HG03064 (cell line): Measurements from ENCODE around the gene CCDC83.
"Not testable (repeated sequence)": the region's sequence is repeated elsewhere in the genome, so short reads cannot be mapped to it uniquely, and the experiment has no call there.

Experiments
- ATAC-seq: cut with Tn5 transposase; IDR thresholded peaks from one replicate; pipeline ENCODE4 v1.9.1; 2021; ENCODE audit warnings: low read depth; ENCODE audit not compliant: unreplicated experiment

The CCDC83 gene

DNA sequence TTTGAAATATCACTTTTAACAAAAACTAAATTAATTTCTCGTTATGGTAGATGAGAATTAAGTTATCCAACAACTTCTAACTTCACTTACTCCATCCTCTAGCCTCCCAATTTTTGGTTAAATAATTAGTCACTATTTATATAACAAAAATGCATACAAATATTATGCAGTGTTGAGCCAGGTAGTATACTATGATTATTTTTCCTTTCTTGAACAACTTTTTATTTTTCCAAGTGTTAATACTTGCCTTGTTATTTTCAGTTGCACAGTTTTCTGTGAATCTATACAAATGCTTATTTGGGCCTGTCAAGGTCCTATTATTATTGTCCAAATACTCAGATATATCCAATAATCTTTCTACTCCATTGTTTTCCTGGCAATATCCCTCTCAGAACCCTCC is 19.9 kb upstream of the CCDC83 start:
- ATAC-seq, result no peak

DNA sequence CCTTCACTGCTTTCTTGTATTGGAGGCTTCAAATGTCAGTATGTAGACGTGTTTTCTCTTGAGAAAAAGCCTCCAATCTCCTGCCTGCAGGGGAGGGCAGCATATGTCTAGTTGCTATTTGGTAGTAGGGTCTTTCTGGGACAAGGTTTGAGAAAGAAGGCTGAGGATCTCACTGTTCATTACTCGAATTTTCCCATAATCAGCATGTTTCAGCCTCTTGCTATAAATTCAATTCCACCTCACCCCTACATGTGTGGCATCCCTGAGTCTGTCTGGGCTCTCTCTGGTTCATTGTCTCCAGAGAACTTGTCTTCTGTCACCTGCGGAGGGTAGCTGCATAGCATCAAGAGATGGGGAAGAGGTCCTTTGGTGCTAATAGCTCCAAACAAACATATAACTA is 19.5 kb upstream of the CCDC83 start:
- no peak for ATAC-seq

DNA sequence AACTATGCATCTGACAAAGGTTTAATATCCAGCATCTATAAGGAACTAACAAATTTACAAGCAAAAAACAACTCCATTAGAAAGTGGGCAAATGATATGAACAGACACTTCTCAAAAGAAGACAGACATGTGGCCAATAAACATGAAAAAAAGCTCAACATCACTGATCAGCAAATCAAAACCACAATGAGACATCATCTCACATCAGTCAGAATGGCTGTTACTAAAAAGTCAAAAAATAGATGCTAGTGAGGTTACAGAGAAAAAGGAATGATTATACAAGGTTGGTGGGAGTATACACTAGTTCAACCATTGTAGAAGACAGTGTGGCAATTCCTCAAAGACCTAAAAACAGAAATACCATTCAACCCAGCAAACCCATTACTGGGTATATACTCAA is 14.3 kb upstream of the CCDC83 start:
- not testable (repeated sequence) for ATAC-seq

DNA sequence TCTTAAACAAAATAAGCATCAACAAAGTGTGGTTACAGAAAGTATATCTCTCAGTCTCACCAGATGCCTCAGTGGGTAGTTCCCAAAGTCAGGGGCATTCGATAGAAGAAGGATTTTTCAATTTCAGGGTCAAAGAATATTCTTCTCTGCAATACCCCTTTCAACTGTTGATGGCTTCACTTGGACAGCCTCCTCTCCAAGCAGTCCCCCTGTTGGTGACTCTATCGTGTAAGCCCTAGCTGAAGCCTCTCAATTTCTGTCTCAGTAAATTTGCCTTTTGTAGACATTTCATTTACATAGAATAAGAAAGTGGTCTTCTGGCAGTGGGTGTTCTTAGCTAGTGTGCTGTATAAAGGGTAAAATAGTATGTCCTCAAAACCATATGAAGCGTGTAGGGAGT is 11.3 kb upstream of the CCDC83 start:
- ATAC-seq, result no peak

DNA sequence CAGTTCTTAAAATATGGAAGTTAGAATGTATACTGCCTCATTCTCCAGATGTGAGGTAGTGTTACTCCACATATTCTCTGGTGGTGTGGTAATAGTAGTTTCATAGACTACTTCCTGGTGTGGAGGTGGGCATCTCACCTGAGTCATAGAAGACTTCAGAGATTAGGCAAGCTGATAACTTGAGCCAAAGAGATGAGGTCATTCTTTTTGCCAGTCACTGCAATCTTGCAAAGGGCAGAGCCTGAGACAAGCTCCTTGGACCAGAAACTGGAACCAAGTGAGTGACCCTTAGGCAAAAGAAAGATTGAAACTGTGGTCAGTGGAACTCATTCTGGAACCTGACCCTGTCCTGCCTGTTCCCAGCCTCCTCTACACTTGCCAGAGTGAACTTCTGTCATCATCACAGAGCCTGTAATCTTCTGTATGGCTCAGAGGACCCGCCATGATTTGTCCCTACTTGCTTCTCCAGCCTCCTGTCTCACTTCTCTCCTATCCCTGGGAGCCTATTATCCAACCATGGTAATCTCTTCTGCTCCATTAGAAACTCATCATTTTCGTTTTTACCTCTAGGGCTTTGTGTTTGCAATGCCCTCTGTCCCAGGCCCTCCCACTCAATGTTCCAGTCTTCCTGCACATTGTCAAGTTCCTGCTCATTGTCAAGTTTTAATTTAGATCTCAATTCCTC is 10.6 kb upstream of the CCDC83 start:
- no peak for ATAC-seq

DNA sequence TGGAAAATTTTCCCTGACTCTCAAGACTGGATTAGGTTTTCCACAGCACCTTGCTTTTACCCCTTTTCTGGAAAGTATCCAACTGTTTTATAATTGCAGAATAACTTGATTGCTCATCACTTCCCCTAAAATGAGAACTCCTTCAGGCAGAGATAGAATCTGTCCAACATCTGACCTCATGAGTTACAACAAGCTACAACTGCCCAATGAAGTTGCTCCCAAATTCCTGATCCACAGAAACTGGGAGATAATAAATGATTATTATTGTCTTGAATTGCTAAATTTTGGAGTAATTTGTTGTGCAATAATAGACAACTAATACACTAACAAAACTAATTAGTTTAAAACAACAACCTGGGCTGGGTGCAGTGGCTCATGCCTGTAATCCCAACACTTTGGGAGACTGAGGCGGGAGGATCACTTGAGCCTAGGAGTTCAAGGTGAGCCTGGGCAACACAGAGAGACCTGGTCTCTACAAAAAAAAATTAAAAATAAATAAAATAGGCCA is 10.0 kb upstream of the CCDC83 start:
- ATAC-seq, result no peak

DNA sequence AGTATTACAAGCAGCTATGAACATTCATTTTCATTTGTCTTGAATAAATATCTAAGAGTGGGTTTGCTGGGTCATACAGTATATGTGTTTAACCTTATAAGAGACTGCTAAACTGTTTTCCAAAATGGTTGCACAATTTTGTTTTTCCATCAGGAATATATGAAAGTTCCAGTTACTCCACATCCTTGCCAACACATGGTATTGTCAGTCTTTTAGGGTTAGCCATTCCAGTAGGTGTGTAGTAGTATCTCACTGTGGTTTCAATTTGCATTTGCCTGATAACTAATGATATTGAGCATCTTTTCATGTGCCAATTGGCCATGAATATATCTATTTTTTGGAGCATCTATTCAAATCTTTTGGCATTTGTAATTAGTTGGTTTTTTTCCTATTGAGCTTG is 7.7 kb upstream of the CCDC83 start:
- ATAC-seq, result no peak

DNA sequence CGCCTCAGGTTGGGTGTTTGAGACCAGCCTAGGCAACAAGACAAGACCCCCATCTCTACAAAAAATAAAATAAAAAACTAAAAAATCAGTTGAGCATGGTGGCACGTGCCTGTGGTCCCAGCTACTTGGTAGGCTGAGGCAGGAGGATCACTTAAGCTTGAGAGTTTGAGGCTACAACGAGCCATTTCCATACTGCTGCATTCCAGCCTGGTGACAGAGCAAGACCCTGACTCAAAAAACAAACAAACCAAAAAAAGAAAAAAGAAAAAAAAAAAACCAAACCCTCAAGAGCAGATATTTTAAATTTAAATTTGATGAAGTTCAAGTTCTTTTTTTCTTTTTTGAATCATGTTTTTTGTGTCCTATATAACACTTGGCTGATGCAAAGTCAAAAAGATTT is 7.2 kb upstream of the CCDC83 start:
- no peak for ATAC-seq

DNA sequence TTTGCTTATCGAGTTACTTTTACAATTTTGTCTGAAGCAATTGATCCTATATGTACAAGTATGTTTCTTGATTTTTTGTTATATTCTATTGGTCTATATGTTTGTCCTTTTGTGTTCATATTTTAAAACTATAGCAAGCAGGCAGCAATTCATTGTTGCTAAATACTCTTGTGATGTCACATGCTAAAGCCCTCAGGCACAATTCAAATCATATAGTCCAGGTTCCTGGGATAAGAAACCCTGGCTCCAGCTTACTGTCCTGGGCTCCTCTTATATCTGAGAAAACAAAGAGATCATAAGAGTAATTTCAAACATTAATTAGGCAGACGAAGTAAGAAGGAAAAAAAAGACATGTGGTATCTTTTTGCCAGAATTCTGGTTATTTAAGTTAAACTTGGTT is 6.6 kb upstream of the CCDC83 start:
- no peak for ATAC-seq

DNA sequence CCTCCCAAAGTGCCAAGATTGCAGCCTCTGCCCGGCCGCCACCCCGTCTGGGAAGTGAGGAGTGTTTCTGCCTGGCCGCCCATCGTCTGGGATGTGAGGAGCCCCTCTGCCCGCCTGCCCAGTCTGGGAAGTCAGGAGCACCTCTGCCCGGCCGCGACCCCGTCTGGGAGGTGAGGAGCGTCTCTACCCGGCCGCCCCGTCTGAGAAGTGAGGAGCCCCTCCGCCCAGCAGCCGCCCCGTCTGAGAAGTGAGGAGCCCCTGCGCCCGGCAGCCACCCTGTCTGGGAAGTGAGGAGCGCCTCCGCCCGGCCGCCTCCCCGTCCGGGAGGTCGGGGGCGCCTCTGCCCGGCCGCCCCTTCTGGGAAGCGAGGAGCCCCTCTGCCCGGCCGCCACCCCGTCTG is 2.4 kb upstream of the CCDC83 start:
- not testable (repeated sequence) for ATAC-seq

DNA sequence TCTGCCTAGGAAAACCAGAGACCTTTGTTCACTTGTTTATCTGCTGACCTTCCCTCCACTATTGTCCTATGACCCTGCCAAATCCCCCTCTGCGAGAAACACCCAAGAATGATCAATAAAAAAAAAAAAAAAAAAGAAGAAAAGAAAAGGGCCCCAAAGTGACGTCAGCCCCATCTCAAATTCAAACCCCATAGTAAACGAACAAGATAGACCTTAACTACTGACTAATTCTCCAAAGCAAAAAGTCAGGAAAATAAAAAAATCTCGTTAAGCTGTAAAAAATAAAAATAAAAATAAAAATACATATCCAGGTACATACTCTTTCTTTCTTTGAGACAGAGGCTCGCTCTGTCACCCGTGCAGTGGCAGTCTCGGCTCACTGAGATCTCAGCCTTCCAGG is 1.6 kb upstream of the CCDC83 start:
- not testable (repeated sequence) for ATAC-seq

DNA sequence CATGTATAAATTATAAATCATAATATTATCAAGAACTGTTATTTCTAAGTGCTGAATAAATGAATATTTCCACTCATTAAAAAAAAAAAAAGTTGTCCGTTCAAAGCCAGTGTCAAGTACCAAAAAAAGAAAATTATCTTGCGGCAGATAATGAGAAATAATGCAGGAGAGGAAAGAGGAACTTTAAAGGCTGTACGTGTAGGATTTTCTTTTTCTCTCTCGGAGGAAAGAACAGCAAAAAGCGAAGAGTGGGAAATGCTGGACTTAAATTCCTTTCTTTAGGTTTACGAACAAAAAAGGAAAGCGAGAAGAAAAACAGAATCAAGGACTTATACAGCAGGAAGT is 999 bp upstream of the CCDC83 start:
- no peak for ATAC-seq

DNA sequence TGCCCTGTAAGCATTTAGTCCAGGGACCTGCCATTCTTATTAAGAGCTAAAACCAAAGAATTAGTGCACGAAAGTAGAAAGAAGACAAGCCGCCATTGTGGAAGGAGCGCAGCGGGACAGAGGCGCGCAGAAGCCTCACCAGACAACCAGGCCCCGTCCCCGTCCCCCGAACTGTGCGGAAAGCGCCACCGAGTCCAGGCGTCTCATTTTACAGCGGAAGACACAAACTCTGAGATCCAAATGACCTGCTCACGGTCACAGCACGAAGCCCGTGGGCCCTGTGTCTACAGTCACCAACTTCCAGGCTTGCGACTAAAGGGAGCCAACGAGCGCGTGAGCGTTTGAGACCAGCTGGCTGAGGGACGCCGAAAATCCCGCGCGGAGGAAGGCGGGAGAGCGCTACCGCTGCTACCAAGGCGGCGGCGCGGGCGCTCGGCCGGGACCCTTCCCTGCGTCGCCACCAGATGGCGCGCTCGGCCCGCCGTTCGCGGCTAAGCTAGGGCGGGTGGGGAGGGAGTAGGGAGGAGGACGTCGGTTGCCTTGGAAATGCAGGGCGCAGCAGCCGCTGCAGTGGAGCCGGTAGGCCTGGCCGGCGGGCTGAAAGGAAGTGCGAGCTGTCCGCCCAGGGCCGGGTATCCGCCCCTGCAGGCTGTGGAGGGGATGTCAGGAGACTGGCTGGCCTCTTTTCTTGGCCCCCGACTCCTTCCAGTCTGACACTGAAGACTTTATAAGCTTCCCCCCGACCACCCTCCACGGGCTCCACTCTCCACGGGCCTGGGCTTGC is 434 bp upstream of the CCDC83 start:
- ATAC-seq, result peak; percentile 96

DNA sequence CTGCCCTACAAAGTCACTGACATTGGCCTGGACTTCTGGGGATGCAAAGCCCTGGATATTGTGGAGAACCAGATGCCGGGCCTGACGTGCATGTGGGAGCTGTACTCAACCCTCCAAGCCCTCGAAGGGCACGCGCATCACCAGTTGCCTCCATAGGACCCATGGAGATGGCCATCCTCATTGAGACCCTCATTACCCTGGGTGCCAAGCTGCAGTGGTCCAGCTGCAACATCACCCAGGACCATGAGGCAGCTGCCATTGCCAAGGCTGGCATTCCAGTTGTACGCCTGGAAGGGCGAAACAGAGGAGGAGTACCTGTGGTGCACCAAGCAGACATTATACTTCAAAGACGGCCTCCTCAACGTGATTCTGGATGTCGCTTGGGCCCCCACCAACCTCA is 1.9 kb downstream of the CCDC83 start:
- ATAC-seq, result no peak

DNA sequence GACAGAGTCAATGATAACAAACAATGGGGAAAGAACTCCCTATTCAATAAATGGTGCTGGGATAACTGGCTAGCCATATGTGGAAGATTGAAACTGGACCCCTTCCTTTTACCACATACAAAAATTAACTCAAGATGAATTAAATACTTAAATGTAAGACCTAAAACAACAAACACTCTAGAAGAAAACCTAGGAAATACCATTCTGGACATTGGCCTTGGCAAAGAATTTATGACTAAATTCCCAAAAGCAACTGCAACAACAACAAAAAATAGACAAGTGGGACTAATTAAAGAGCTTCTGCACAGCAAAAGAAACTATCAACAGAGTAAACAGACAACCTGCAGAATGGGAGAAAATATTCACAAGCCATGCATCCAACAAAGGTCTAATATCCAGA is 4.4 kb downstream of the CCDC83 start:
- not testable (repeated sequence) for ATAC-seq

DNA sequence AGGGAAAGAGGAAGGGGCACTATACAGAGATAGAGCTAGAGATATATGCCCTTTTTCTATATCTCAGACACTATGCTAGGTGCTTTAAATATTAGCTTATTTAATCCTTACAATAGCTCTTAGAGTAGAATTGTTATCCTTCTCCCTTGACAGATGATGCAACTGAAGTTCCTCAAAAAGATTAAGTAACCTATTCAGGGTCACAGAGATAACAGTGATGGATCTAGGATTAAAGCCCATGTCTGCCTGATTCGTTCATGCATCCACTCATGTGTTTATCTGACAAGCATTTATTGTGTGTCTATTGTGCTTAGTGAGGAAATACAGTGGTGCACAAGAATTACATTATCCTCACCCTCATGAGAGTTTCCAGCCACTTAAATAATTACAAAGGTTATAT is 8.7 kb downstream of the CCDC83 start:
- ATAC-seq, result no peak

DNA sequence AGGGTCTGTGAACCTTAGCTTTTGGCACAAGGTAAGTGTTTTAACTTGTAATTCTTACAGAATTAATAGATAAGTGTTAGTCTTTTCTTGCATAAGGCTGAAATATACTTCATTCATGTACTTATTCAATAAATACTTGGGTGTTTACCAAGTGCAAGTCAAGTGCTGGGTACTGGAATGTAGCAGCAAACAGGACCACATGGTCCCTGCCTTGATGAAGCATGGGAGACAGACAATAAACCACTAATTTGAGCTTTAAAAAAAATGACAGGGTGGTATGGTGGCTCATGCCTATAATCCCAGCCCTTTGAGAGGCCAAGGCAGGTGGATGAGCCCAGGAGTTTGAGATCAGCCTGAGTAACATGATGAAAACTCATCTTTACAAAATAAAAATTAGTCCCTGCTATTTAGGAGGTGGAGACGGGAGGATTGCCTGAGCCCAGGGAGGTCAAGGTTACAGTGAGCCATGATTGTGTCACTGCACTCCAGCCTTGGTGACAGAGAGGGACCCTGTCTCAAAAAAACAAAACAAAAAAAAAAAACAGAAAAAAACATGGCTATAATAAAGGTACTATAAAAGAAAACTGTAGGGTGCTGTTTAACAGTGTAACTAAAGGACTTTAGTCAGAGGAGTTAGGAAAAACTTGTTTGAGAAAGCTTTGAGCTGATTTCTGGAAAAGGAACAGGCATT is 11.1 kb downstream of the CCDC83 start:
- ATAC-seq, result no peak

DNA sequence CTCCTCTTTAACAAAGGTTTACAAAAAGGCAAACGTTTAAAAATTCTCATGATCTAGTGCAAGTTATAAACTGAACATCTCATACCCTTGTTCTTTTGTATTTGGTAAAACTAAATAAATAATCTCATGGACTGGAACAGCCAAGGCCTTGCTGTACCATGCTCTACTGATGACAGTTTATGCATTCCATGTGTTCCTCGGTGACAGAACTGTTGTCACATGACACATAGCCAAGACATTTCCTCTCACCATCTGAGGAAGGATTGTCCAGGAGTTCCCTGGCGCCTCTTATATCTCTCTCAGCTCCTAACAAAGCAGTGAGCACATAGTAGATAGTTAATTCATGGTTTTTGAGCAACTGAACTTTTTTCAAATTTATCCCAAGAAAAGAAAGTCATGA is 12.6 kb downstream of the CCDC83 start:
- ATAC-seq, result no peak

DNA sequence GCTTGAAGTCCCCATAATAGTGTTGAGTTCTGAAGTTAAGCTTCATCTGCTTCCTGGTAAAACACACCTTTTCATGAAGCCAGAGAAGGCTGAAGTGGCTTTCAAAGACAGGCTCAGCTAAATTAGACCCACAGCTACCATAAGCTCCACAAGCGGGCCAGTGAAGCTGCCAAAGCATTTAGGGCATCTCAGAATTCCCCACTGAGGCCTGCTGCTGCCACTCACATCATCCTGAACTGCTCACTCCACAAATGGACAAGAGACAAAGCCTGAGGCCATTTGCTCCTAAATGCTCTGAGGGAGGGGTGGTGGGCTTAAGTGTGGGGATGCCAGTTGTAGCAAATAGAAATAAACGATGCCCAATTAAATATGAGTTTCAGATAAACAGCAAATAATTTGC is 14.6 kb downstream of the CCDC83 start:
- no peak for ATAC-seq

DNA sequence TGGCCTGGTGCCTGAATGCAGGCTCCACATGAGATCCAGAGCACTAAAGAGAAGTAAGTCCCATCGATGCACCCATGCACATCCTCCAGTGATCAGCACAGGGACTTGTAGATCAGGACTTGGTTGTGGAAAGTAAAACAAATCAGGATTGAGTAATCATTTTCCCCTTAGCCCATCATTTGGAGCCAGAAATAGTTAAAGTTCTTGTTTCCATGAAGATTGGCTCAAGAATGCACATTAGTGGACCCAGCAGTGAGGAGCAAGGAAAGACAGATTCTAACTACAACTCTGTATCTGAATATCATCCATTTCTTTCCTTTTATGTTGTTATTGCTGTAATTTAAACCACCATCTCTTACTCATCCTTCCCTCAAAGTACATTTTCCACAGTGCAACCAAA is 19.1 kb downstream of the CCDC83 start:
- no peak for ATAC-seq

DNA sequence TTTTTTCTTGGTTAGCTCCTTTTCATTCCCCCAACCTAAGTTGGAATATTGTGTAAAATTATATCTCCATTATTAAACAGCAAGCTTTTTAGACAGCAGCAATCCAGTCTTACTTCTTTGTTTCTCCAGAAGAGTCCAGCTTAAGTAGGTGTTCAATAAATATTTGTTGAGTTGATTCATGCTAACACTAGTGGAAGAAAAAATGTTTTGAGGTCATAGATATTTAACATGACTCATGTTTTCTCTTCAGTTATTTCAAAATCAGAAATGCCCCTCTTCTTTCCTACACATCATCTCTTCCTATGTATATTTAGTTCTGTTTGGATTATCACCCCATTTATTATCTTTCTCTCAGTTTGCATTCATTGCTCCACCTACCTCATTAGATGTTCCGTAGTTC is 20.3 kb downstream of the CCDC83 start:
- ATAC-seq, result no peak

DNA sequence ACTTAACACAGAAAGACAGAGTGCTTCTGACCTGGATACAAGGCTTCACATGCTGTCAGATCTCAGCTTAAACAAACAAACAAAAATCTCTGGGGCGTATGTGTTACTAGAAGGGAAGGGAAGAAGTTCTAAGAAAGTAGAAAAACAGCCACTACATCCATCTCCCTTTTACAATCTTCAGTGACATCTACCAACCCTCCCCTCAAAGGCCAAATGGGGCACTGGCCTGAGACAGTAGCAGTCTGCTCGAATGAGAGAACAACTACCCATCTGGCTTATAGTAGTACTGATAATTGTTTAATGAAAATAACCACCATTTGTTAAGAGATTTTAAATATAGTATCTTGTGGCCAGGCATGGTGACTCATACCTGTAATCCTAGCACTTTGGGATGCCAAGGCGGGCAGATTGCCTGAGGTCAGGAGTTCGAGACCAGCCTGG is 29.4 kb downstream of the CCDC83 start:
- ATAC-seq, result no peak
